DND-41 (cell line): ENCODE results near the gene AGPAT3.

Experiments
- ATAC-seq: fragments of 200-7000 bp; cut with Tn5 transposase; 3 replicates; pipeline ENCODE4 v1.9.1; 2021; ENCODE audit warnings: low read depth; ENCODE audit not compliant: insufficient read depth
- DNase-seq: peaks from one replicate; pipeline ENCODE4 v3.0.0-alpha.2; 2020
- H2AFZ ChIP-seq: 2 replicates; pipeline ENCODE4 v1.6.0; 2012; ENCODE audit warnings: low read depth, low read length
- H3K27ac ChIP-seq: 2 replicates; pipeline ENCODE4 v1.5.1; 2012; ENCODE audit warnings: low read length, inconsistent platforms
- H3K27me3 ChIP-seq: fragments of 200-600 bp; sonication (generic); 2 replicates; pipeline ENCODE4 v1.6.0; 2012; ENCODE audit warnings: low read length, mild to moderate bottlenecking, inconsistent platforms; ENCODE audit not compliant: insufficient read depth, poor library complexity
- H3K36me3 ChIP-seq: 2 replicates; pipeline ENCODE4 v1.5.1; 2012; ENCODE audit warnings: low read length, inconsistent platforms; ENCODE audit not compliant: insufficient read depth
- H3K4me1 ChIP-seq: 2 replicates; pipeline ENCODE4 v1.5.1; 2012; ENCODE audit warnings: mild to moderate bottlenecking, low read length; ENCODE audit not compliant: insufficient read depth
- H3K4me2 ChIP-seq: 2 replicates; pipeline ENCODE4 v1.6.0; 2012; ENCODE audit warnings: mild to moderate bottlenecking, moderate library complexity, low read length, inconsistent platforms; ENCODE audit not compliant: insufficient read depth
- H3K4me3 ChIP-seq, 2 experiments: fragments of 200-600 bp in 1 of 2; shearing (Covaris generic) in 1 of 2; 2 replicates each; pipeline ENCODE4 v1.5.1; 2012 to 2016; ENCODE audit warnings: inconsistent platforms in 2 of 2, low read length in 2 of 2, mild to moderate bottlenecking in 2 of 2, low read depth in 1 of 2, moderate library complexity in 1 of 2
- H3K79me2 ChIP-seq: 2 replicates; pipeline ENCODE4 v1.6.0; 2012; ENCODE audit warnings: low read length, inconsistent platforms; ENCODE audit not compliant: insufficient read depth
- H3K9ac ChIP-seq: 2 replicates; pipeline ENCODE4 v1.6.0; 2012; ENCODE audit warnings: low read depth, mild to moderate bottlenecking, inconsistent platforms, low read length, moderate library complexity
- H3K9me3 ChIP-seq: 2 replicates; pipeline ENCODE4 v1.5.1; 2012; ENCODE audit warnings: low read length, moderate library complexity, mild to moderate bottlenecking, inconsistent platforms; ENCODE audit not compliant: insufficient read depth, severe bottlenecking
- H4K20me1 ChIP-seq: 2 replicates; pipeline ENCODE4 v1.6.0; 2012; ENCODE audit warnings: low read length; ENCODE audit not compliant: insufficient read depth
- CTCF ChIP-seq: IDR thresholded peaks from 2 replicates; pipeline ENCODE4 v1.5.1; 2012; ENCODE audit warnings: borderline replicate concordance, low read length, moderate library complexity, mild to moderate bottlenecking; ENCODE audit not compliant: poor library complexity, severe bottlenecking; ENCODE audit errors: extremely low read depth
- EZH2 ChIP-seq: IDR thresholded peaks from 3 replicates; pipeline ENCODE4 v1.6.1; 2012; ENCODE audit warnings: borderline replicate concordance, low read depth, mild to moderate bottlenecking, moderate library complexity, low read length, inconsistent platforms; ENCODE audit not compliant: severe bottlenecking

The AGPAT3 gene

GRCh38 chr21:43911935-43912487 lies 47.0 kb downstream of the AGPAT3 start:
- Histone ChIP-seq H3K4me3 (no peak overlapping the region), H3K4me2 (no peak overlapping the region), H3K9me3 (no peaks in the 10 kb centered on the region), H3K9ac (no peak overlapping the region), H3K36me3 (peaks cover 21% of the 10 kb centered on the region), H3K79me2 (peaks cover 88% of the 10 kb centered on the region), H3K4me1 (peaks cover 8% of the 10 kb centered on the region), H4K20me1 (peaks cover 73% of the 10 kb centered on the region), H3K27ac (no peak overlapping the region), H2AFZ (no peak overlapping the region), H3K27me3 (no peaks in the 10 kb centered on the region)
- ATAC-seq (no peak), DNase-seq (no peak)
- TF ChIP-seq EZH2 (no peak), CTCF (no peak)

- Histone ChIP-seq H3K36me3 (peaks cover 21% of the 10 kb centered on the region), H4K20me1 (peaks cover 78% of the 10 kb centered on the region), H3K79me2 (peaks cover 90% of the 10 kb centered on the region), H2AFZ (no peak overlapping the region), H3K9me3 (no peaks in the 10 kb centered on the region), H3K27ac (no peak overlapping the region), H3K4me1 (peaks cover 13% of the 10 kb centered on the region), H3K4me3 (no peak overlapping the region), H3K27me3 (no peaks in the 10 kb centered on the region), H3K9ac (no peak overlapping the region), H3K4me2 (no peak overlapping the region)
- no peak for DNase-seq
- TF ChIP-seq EZH2 (no peak), CTCF (no peak)
- no peak for ATAC-seq
These were observed 47.5 kb downstream of the AGPAT3 start for GRCh38 chr21:43912500-43912899.

- H3K27me3 ChIP-seq, result no peaks in the 10 kb centered on the region
- peaks cover 15% of the 10 kb centered on the region for H3K4me1 ChIP-seq
- no peak for TF ChIP-seq CTCF
- TF ChIP-seq EZH2, result no peak
These were observed 47.9 kb downstream of the AGPAT3 start for GRCh38 chr21:43912910-43913309.

More at GRCh38 chr21:43912910-43913309, 47.9 kb downstream of the AGPAT3 start:
- Histone ChIP-seq H4K20me1 (peaks cover 79% of the 10 kb centered on the region), H2AFZ (no peak overlapping the region), H3K9ac (no peak overlapping the region), H3K79me2 (peaks cover 91% of the 10 kb centered on the region), H3K4me2 (no peak overlapping the region), H3K27ac (no peak overlapping the region), H3K4me3 (no peak overlapping the region), H3K9me3 (no peaks in the 10 kb centered on the region), H3K36me3 (peaks cover 18% of the 10 kb centered on the region)
- DNase-seq (no peak), ATAC-seq (no peak)
